Chondrocyte (in vitro differentiated cells): ENCODE data around the gene NAALADL2. TPM values are rescaled to one million over a fixed set of nuclear protein-coding genes. Genes with fewer than 3 reads are reported as not detected.
"Not testable (repeated sequence)": the region's sequence is repeated elsewhere in the genome, so short reads cannot be mapped to it uniquely, and the experiment has no call there.

Source experiments
- DNase-seq: peaks from one replicate; pipeline ENCODE4 v3.0.0; 2021; ENCODE audit warnings: mixed read lengths, low spot score
- H3K27ac Mint-ChIP-seq: one replicate; pipeline ENCODE4 v1.8.0; 2021; ENCODE audit warnings: mild to moderate bottlenecking, moderate library complexity, mixed read lengths; ENCODE audit not compliant: unreplicated experiment
- H3K27me3 Mint-ChIP-seq: 2 replicates; pipeline ENCODE4 v1.8.0; 2021; ENCODE audit warnings: low read depth, mixed read lengths
- H3K36me3 Mint-ChIP-seq: 2 replicates; pipeline ENCODE4 v1.8.0; 2021; ENCODE audit warnings: low read depth, mixed read lengths
- H3K4me1 Mint-ChIP-seq: 2 replicates; pipeline ENCODE4 v1.8.0; 2021; ENCODE audit warnings: low read depth, mild to moderate bottlenecking, mixed read lengths
- H3K4me3 Mint-ChIP-seq: one replicate; pipeline ENCODE4 v1.8.0; 2021; ENCODE audit warnings: mild to moderate bottlenecking, moderate library complexity, mixed read lengths; ENCODE audit not compliant: unreplicated experiment
- H3K9me3 Mint-ChIP-seq: 2 replicates; pipeline ENCODE4 v1.8.0; 2021; ENCODE audit warnings: low read depth, mixed read lengths
- total RNA-seq: library from RNA; stranded (reverse); gene quantifications from 3 replicates; pipeline ENCODE4 v1.2.1, GENCODE V29; 2021
- TF ChIP-seq, protein P1 (sequence below): fragments of 200-600 bp; sonication (generic); IDR thresholded peaks from 2 replicates; pipeline ENCODE4 v1.5.0; 2021; ENCODE audit warnings: antibody characterized with exemption, mild to moderate bottlenecking, moderate library complexity

The NAALADL2 gene
- total RNA-seq, 1 donor from 2014 or later, result 8.0 TPM

DNA sequence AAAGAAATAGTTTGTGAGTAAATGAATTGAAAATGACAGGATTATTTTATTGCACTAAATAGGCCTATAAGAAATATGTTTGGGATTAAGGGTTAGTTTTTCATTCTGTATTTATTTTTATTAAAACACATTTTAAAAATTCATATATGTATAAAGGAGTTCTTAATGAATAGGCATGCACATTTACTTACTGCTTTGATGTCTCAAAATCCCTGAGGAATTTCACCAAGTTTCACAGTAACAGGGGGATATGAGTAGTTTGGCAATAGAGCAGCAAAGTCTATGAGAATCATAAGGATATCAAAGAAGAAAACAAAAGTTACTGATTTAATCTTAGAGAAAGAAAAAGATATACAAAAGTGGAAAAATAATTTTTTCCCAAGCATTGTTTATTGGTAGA lies 411.7 kb downstream of the NAALADL2 start:
- DNase-seq, result no peak
- Mint-ChIP-seq H3K4me1 (peaks cover 26% of the 10 kb centered on the region), H3K4me3 (no peak overlapping the region), H3K36me3 (no peaks in the 10 kb centered on the region), H3K9me3 (no peaks in the 10 kb centered on the region), H3K27ac (no peak overlapping the region), H3K27me3 (no peaks in the 10 kb centered on the region)
- TF ChIP-seq, protein P1, sequence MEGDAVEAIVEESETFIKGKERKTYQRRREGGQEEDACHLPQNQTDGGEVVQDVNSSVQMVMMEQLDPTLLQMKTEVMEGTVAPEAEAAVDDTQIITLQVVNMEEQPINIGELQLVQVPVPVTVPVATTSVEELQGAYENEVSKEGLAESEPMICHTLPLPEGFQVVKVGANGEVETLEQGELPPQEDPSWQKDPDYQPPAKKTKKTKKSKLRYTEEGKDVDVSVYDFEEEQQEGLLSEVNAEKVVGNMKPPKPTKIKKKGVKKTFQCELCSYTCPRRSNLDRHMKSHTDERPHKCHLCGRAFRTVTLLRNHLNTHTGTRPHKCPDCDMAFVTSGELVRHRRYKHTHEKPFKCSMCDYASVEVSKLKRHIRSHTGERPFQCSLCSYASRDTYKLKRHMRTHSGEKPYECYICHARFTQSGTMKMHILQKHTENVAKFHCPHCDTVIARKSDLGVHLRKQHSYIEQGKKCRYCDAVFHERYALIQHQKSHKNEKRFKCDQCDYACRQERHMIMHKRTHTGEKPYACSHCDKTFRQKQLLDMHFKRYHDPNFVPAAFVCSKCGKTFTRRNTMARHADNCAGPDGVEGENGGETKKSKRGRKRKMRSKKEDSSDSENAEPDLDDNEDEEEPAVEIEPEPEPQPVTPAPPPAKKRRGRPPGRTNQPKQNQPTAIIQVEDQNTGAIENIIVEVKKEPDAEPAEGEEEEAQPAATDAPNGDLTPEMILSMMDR, result no peak

DNA sequence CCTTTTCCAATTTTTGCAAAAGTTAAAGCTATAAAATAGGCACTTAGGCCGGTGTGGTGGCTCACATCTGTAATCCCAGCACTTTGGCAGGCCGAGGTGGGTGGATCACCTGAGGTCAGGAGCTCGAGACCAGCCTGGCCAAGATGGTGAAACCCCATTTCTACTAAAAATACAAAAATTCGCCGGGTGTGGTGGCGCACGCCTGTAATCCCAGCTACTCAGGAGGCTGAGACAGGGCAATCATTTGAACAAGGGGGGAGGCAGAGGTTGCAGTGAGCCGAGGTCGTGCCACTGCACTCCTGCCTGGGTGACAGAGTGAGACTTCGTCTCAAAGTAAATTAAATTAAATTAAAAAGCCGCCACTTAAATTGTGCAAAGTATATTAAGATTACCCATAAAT lies 412.3 kb downstream of the NAALADL2 start:
- not testable (repeated sequence) for H3K9me3 Mint-ChIP-seq

DNA sequence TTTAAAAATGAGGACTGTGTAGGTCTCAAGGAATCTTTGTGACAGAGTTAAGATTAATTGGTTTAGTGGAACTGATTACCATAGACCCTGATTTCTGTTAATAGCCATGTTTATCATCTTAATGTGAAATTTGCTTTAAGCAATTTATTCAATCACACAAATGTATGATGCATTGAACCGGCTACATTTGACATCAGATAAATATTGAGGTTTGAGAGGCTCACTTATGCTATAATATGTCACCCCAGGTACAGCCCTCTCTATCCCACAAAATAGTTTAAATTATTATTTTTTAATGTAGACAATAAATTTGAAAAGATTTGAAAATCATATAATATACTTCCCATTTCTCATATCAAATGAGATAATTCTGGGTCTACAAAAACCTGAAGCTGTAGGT lies 413.3 kb downstream of the NAALADL2 start:
- no peaks in the 10 kb centered on the region for H3K27me3 Mint-ChIP-seq
- H3K4me3 Mint-ChIP-seq, result no peak overlapping the region
- TF ChIP-seq, protein P1, result no peak
- H3K36me3 Mint-ChIP-seq, result no peaks in the 10 kb centered on the region
- peaks cover 16% of the 10 kb centered on the region for H3K4me1 Mint-ChIP-seq
- no peak overlapping the region for H3K27ac Mint-ChIP-seq
- no peaks in the 10 kb centered on the region for H3K9me3 Mint-ChIP-seq
- no peak for DNase-seq

More for the DNA sequence above, 412.3 kb downstream of the NAALADL2 start:
- not testable (repeated sequence) for H3K27ac Mint-ChIP-seq, H3K36me3 Mint-ChIP-seq, DNase-seq, H3K27me3 Mint-ChIP-seq, H3K4me3 Mint-ChIP-seq
- peaks cover 24% of the 10 kb centered on the region for H3K4me1 Mint-ChIP-seq

DNA sequence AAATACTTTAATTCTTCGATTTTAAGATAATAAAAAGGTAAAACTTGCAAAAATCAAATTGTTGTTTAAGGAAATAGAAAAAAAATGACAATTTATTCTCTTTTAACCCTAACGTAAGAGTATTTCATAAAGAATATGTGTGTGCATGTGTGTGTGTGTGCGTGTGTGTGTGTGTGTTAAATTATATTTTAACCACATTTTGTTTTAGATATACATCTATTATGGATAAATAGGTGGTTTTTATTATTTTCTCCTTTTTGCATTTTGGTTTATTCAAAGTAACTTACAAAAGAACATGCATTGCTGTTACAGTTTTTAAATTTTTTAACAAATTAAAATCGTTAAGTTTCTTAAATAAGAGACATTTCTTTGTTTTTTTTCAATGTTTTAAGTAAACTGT lies 414.4 kb downstream of the NAALADL2 start:
- Mint-ChIP-seq H3K9me3 (no peaks in the 10 kb centered on the region), H3K27ac (no peak overlapping the region), H3K36me3 (no peaks in the 10 kb centered on the region), H3K4me1 (peaks cover 19% of the 10 kb centered on the region), H3K27me3 (no peaks in the 10 kb centered on the region), H3K4me3 (no peak overlapping the region)
- TF ChIP-seq, protein P1, result no peak
- DNase-seq, result no peak

DNA sequence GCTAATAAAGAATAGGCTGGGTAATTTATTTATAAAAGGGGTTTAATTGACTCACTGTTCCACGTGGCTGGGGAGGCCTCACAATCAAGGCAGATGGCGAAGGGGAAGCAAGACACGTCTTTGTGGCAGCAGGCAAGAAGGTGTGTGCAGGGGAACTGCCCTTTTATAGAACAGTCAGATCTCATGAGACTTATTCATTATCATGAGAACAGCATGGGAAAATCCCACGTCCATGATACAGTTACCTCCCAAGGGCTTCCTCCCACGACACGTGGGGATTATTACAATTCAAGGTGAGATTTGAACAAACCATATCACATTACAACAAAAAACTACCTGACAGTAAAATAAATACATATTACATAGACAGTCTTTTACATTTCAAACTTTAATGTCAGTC lies 414.9 kb downstream of the NAALADL2 start:
- H3K4me1 Mint-ChIP-seq, result peaks cover 20% of the 10 kb centered on the region
- no peak overlapping the region for H3K27ac Mint-ChIP-seq
- H3K36me3 Mint-ChIP-seq, result no peaks in the 10 kb centered on the region
- H3K27me3 Mint-ChIP-seq, result no peaks in the 10 kb centered on the region
- H3K9me3 Mint-ChIP-seq, result no peaks in the 10 kb centered on the region
- no peak overlapping the region for H3K4me3 Mint-ChIP-seq
- DNase-seq, result no peak
- TF ChIP-seq, protein P1, result no peak

DNA sequence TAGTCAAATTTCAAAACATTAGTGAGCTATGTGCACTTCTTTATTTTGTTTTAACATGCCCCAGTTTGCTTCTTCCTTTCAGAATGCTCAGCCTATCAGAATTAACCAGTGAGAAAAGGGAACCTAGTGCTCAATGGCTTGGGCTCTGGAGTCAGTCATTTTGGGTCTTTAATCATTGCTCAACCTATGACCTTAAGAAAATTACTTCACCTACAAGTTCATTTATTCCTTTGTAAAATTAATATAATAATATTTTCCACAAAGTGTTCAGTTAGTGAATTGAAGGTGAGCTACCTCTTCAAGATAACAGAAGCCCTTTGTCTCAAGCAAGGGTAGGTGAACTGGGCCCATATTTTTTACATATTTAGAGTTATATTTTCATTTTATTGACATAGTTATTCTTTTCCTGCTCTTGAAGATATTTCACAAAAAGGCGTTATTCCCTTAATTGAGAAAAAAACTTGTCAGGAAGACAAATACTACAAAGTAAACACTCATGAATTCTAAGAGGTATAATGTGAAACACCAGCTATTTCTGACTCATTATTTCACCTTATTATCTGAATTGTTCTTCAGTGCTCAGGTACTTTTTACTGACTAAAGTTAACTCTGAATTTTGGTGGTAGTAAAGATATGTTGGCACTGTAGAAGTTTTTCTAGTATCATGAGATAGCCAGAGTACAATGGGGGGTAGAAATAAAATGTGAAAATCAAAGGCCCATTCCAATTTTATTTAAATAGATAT lies 415.5 kb downstream of the NAALADL2 start:
- peaks cover 16% of the 10 kb centered on the region for H3K4me1 Mint-ChIP-seq
- H3K4me3 Mint-ChIP-seq, result no peak overlapping the region
- no peaks in the 10 kb centered on the region for H3K9me3 Mint-ChIP-seq
- TF ChIP-seq, protein P1, result no peak
- H3K27ac Mint-ChIP-seq, result no peak overlapping the region
- H3K27me3 Mint-ChIP-seq, result no peaks in the 10 kb centered on the region
- no peak for DNase-seq
- H3K36me3 Mint-ChIP-seq, result no peaks in the 10 kb centered on the region
